Lower leg skin (tissue), 3 donors: ENCODE measurements around the gene TRIM9.

Experiments
- CTCF ChIP-seq, 3 donors: fragments of 450-650 bp; IDR thresholded peaks; one replicate each; pipeline ENCODE4 v1.5.1; 2016; ENCODE audit warnings: antibody characterized with exemption in 3 of 3, mild to moderate bottlenecking in 3 of 3, moderate library complexity in 2 of 3
- POLR2A ChIP-seq, 2 donors: fragments of 450-650 bp; IDR thresholded peaks; one replicate each; pipeline ENCODE4 v1.6.1; 2016 to 2017; ENCODE audit warnings: antibody characterized with exemption in 2 of 2, mild to moderate bottlenecking in 1 of 2, moderate library complexity in 1 of 2

DNA sequence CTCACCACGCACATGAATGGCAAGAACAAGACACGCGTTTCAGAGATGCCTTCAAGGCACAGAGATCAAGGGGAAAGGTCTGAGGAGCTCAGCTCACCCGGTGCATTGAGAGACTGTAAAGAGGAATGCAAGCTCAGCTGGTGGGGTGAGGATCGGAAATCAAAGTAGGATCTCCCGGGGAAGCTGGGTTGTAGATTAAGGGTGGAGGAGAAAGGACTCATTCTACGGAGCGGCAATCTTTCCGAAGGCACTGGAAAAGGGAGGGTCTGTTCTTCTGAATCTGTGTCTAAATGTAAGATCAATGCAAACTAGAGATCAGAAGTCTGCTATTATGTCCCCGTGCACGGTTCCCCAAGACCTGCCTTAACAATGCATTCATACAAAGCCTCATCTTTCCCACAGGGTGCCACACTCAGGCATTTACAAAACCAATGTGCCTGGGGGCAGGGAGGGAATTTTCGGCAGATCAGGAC is 109.0 kb downstream of the TRIM9 start:
- TF ChIP-seq CTCF (IDR thresholded peaks at IDR 0.05) (no peak), POLR2A (IDR thresholded peaks at IDR 0.05) (no peak)
